Stimulated activated CD4-positive, alpha-beta T cell treated with anti-CD3 and anti-CD28 coated beads, TNF-alpha, amount 100 ng/mL, for 4 hours (primary cell): Measurements from ENCODE around the gene TACR2.

Experiments used
- DNase-seq, 3 experiments: peaks; one replicate each; pipeline ENCODE4 v3.0.0-alpha.2; 2020; ENCODE audit warnings: low read depth in 3 of 3

The TACR2 gene

GRCh38 chr10:69416695-69417094, at the start of gene TACR2:
Gene TACR2 (minus strand): TSS chr10:69416918. CDS start chr10:69416323, 595 bp downstream.
- no peak for DNase-seq

- DNase-seq: no peak
Measured at GRCh38 chr10:69466158-69466490, 49.4 kb upstream of the TACR2 start.

GRCh38 chr10:69465457-69466157, 48.9 kb upstream of the TACR2 start:
- DNase-seq: no peak

- no peak for DNase-seq
Measured at GRCh38 chr10:69464801-69465401, 48.2 kb upstream of the TACR2 start.

- no peak for DNase-seq
Measured at GRCh38 chr10:69464401-69464800, 47.7 kb upstream of the TACR2 start.

GRCh38 chr10:69463886-69464285, 47.2 kb upstream of the TACR2 start:
- DNase-seq: no peak

- no peak for DNase-seq
Measured at GRCh38 chr10:69461243-69462025, 44.7 kb upstream of the TACR2 start.

GRCh38 chr10:69460576-69461242, 44.0 kb upstream of the TACR2 start:
- DNase-seq: no peak

- no peak for DNase-seq
Measured at GRCh38 chr10:69459893-69460575, 43.3 kb upstream of the TACR2 start.

- no peak for DNase-seq
Measured at GRCh38 chr10:69459101-69459790, 42.5 kb upstream of the TACR2 start.

- DNase-seq: no peak
Measured at GRCh38 chr10:69458430-69459100, 41.8 kb upstream of the TACR2 start.

- DNase-seq: no peak
Measured at GRCh38 chr10:69457771-69458237, 41.1 kb upstream of the TACR2 start.

- no peak for DNase-seq
Measured at GRCh38 chr10:69456880-69457693, 40.4 kb upstream of the TACR2 start.

- DNase-seq: no peak
Measured at GRCh38 chr10:69455006-69455763, 38.5 kb upstream of the TACR2 start.

GRCh38 chr10:69453795-69454194, 37.1 kb upstream of the TACR2 start:
- no peak for DNase-seq

GRCh38 chr10:69452676-69453415, 36.1 kb upstream of the TACR2 start:
- no peak for DNase-seq

GRCh38 chr10:69451784-69452251, 35.1 kb upstream of the TACR2 start:
- no peak for DNase-seq

GRCh38 chr10:69451209-69451783, 34.6 kb upstream of the TACR2 start, which contains the start of gene TSPAN15:
Gene TSPAN15 (plus strand): TSS chr10:69451465. CDS start chr10:69451595, 130 bp downstream.
- peak; percentile 64 to 67 (median 66) for DNase-seq
